ENCODE data around the gene LCN2. TPM values are rescaled to one million over a fixed set of nuclear protein-coding genes. Genes with fewer than 3 reads are reported as not detected.

LCN2 gene
- total RNA-seq, 1 experiment from 2014 or later, result not detected

DNA sequence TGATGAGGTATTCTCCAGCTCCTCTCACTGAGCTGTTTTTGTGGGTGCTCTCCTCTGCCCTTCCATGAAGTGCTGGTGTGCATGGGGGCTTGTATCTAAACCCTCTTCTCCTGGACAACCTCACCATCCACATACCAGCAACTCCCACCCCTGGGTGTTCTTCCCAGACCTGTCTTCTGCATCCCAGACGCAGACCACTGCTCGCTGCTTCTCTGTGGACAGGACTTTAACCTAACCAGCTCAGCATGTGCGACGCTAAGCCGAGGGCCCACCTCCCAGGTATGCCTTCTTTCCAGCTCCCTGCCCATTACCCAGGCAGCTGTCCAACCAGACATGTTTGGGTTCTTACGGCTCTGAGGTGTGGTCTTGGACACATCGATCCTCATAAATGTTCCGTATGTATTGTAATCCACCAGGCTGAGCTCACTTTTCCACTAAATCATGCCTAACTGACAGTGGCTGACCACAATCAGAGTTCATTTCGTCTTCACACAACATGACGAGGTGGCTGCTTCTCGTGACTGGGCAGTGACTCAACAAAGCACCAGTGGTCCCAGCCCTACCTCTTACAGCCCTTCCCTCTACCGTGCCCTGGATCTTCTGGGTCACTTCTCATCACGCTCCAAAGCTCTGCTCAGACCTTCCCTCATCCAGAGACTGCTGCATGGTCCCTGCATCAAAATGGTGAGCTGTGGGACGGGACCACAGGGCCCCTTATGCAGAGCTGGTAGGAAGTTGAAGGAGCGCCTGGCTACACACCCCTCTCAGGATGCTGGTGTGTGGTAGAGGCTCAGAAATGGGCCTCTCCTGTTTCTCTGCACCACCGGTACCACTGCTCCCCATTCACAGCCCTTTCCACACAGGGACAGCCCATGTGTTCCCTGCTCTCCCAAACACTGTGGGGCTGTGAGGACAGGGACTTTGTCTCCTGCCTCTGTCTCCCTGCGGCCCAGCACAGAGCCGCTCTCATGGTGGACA is 12.1 kb upstream of the LCN2 start:
- intact Hi-C loops (cut with micrococcal nuclease; ENCODE audit: unreplicated experiment), result no loop called here

DNA sequence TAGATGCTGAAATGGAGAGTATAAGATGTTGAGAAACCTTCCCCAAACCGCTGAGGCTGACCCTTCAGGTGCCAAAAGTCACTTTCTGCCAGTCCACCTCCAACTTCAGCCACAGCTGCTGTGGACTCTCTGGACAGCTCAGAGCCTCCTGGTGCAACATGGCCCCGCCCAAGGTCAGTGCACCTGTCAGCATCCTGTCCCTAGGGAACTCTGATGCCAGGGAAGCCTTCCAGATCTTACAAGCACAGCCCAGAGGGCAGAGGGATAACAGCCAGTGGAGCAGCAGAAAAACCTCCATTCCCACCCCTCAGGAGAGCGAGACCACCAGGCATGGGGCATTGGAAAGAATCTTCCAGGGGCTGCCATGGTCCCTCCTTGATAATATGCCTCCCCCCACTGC is 11.3 kb upstream of the LCN2 start:
- Histone ChIP-seq H3K9me3 (ENCODE audit: low read depth, low read length, poor library complexity, severe bottlenecking) (no peaks in the 10 kb centered on the region), H3K27me3 (replicated peaks; ENCODE audit: insufficient read depth, low read depth, low read length, poor library complexity) (no peaks in the 10 kb centered on the region), H3K4me3 (ENCODE audit: low read depth, low read length, poor library complexity, severe bottlenecking) (no peak overlapping the region), H3K36me3 (ENCODE audit: insufficient read depth, low read length, poor library complexity, severe bottlenecking) (no peaks in the 10 kb centered on the region), H3K4me1 (ENCODE audit: insufficient read depth, low read length, poor library complexity, severe bottlenecking) (no peaks in the 10 kb centered on the region), H3K27ac (ENCODE audit: low read depth, low read length, poor library complexity, severe bottlenecking) (no peak overlapping the region)
- CTCF ChIA-PET, result no interaction called here
- no TSS peak for BruUV-seq (replicated peaks)
- no peak for DNase-seq (ENCODE audit: low spot score)
- POLR2A ChIA-PET (ENCODE audit: low non-redundant PET), result no interaction called here
- TF ChIP-seq, protein P1, sequence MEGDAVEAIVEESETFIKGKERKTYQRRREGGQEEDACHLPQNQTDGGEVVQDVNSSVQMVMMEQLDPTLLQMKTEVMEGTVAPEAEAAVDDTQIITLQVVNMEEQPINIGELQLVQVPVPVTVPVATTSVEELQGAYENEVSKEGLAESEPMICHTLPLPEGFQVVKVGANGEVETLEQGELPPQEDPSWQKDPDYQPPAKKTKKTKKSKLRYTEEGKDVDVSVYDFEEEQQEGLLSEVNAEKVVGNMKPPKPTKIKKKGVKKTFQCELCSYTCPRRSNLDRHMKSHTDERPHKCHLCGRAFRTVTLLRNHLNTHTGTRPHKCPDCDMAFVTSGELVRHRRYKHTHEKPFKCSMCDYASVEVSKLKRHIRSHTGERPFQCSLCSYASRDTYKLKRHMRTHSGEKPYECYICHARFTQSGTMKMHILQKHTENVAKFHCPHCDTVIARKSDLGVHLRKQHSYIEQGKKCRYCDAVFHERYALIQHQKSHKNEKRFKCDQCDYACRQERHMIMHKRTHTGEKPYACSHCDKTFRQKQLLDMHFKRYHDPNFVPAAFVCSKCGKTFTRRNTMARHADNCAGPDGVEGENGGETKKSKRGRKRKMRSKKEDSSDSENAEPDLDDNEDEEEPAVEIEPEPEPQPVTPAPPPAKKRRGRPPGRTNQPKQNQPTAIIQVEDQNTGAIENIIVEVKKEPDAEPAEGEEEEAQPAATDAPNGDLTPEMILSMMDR (conservative IDR thresholded peaks at IDR 0.05; ENCODE audit: low read depth, low read length), result no peak
- TF ChIP-seq EZH2 (IDR thresholded peaks at IDR 0.05; ENCODE audit: borderline replicate concordance, low read depth, low read length, poor library complexity, severe bottlenecking), result no peak
- intact Hi-C loops (cut with micrococcal nuclease; ENCODE audit: unreplicated experiment), result no loop called here

More for the DNA sequence above, 12.1 kb upstream of the LCN2 start:
- H3K27ac ChIP-seq (ENCODE audit: low read depth, low read length, poor library complexity, severe bottlenecking), result no peak overlapping the region
- no peaks in the 10 kb centered on the region for H3K9me3 ChIP-seq (ENCODE audit: low read depth, low read length, poor library complexity, severe bottlenecking)
- no peaks in the 10 kb centered on the region for H3K36me3 ChIP-seq (ENCODE audit: insufficient read depth, low read length, poor library complexity, severe bottlenecking)
- BruUV-seq (replicated peaks), result no TSS peak
- H3K4me1 ChIP-seq (ENCODE audit: insufficient read depth, low read length, poor library complexity, severe bottlenecking), result no peaks in the 10 kb centered on the region
- CTCF ChIA-PET, result no interaction called here
- H3K4me3 ChIP-seq (ENCODE audit: low read depth, low read length, poor library complexity, severe bottlenecking), result no peak overlapping the region
- no peak for DNase-seq (ENCODE audit: low spot score)
- no peaks in the 10 kb centered on the region for H3K27me3 ChIP-seq (replicated peaks; ENCODE audit: insufficient read depth, low read depth, low read length, poor library complexity)
- TF ChIP-seq, protein P1 (conservative IDR thresholded peaks at IDR 0.05; ENCODE audit: low read depth, low read length), result no peak
- no peak for TF ChIP-seq EZH2 (IDR thresholded peaks at IDR 0.05; ENCODE audit: borderline replicate concordance, low read depth, low read length, poor library complexity, severe bottlenecking)
- POLR2A ChIA-PET (ENCODE audit: low non-redundant PET), result no interaction called here

DNA sequence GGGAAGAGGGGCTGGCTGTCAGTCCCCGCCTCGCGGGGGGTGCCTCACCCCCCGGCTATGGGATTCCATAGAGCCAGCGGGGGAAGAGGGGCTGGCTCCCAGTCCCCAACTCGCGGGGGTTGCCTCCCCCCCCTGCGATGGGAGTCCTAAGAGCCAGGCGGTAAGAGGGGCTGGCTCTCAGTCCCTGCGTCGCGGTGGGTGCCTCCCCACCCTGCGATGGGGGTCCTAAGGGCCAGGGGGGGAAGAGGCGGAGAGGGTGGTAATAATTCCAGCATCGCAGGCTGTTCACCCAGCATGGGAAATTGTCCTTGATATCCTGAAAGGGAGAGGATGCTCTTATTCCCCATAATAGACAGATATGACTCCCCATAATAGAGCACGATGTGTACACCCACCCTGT is 9.6 kb upstream of the LCN2 start:
- TF ChIP-seq EZH2 (IDR thresholded peaks at IDR 0.05; ENCODE audit: borderline replicate concordance, low read depth, low read length, poor library complexity, severe bottlenecking), result no peak
- TF ChIP-seq, protein P1 (conservative IDR thresholded peaks at IDR 0.05; ENCODE audit: low read depth, low read length), result no peak
- no peak overlapping the region for H3K27ac ChIP-seq (ENCODE audit: low read depth, low read length, poor library complexity, severe bottlenecking)
- H3K9me3 ChIP-seq (ENCODE audit: low read depth, low read length, poor library complexity, severe bottlenecking), result no peaks in the 10 kb centered on the region
- H3K27me3 ChIP-seq (replicated peaks; ENCODE audit: insufficient read depth, low read depth, low read length, poor library complexity), result no peaks in the 10 kb centered on the region
- no TSS peak for BruUV-seq (replicated peaks)
- no peak for DNase-seq (ENCODE audit: low spot score)
- intact Hi-C loops (cut with micrococcal nuclease; ENCODE audit: unreplicated experiment), result no loop called here
- ChIA-PET CTCF (no interaction called here), POLR2A (ENCODE audit: low non-redundant PET) (no interaction called here)
- no peaks in the 10 kb centered on the region for H3K36me3 ChIP-seq (ENCODE audit: insufficient read depth, low read length, poor library complexity, severe bottlenecking)
- no peaks in the 10 kb centered on the region for H3K4me1 ChIP-seq (ENCODE audit: insufficient read depth, low read length, poor library complexity, severe bottlenecking)
- H3K4me3 ChIP-seq (ENCODE audit: low read depth, low read length, poor library complexity, severe bottlenecking), result no peak overlapping the region
